ENCODE measurements around the gene LRRC51. TPM values are rescaled to one million over a fixed set of nuclear protein-coding genes. Genes with fewer than 3 reads are reported as not detected.

Gene LRRC51
- total RNA-seq, 1 donor from 2014 or later: 11.6 TPM

DNA sequence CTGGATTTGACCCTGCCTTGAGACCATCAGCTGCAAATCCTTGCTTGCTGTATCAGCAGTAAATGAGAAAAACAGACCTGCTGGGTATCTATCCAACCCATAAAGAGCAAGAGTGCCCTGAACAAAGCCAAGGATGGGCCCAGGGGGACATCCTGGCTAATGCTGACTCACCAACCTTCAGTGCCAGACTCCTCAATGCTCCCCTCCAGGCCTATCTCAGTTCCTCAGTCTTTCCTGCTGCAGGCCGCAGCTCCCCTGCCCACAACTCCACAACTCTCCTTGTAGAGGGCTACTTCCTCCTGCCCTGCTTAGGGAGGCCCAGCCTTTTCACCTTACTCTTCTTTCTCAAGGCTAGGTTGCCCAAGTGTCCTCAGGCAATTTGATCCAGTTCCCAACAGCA, 19.8 kb downstream of the LRRC51 start:
- peaks cover 9% of the 10 kb centered on the region for H3K36me3 Mint-ChIP-seq (ENCODE audit: low read depth)
- no peak overlapping the region for H3K27ac Mint-ChIP-seq (ENCODE audit: unreplicated experiment)
- H3K9me3 Mint-ChIP-seq: peaks cover 3% of the 10 kb centered on the region
- TF ChIP-seq CTCF (conservative IDR thresholded peaks at IDR 0.05): no peak
- H3K4me3 Mint-ChIP-seq: peak overlapping the region; percentile 89
- no peaks in the 10 kb centered on the region for H3K27me3 Mint-ChIP-seq (ENCODE audit: low read depth)
- peaks cover 37% of the 10 kb centered on the region for H3K4me1 Mint-ChIP-seq
- no peak for DNase-seq (ENCODE audit: low read depth, low spot score)

DNA sequence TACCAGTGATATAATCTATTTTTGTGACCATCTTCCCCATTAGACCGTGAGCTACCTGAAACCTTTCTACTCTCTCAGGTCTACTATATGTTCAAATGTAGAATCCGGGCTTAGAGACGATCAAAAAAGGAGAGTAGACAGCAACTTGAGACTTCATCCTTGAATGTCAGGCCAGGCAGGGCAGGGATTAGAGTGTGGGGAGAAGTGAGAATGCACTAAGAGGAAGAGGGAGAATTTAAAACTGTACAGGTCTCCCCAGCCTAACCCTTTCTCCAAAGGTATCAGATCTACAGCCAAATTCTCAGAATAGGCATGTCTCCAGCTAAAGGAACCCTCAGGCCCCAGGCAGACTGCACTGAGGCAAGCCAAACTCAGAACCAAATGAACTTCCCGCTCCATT, 21.5 kb downstream of the LRRC51 start:
- Mint-ChIP-seq H3K4me1 (peaks cover 37% of the 10 kb centered on the region), H3K27me3 (ENCODE audit: low read depth) (no peaks in the 10 kb centered on the region), H3K9me3 (peaks cover 3% of the 10 kb centered on the region), H3K27ac (ENCODE audit: unreplicated experiment) (peak overlapping the region; percentile 93), H3K4me3 (peak overlapping the region; percentile 89), H3K36me3 (ENCODE audit: low read depth) (peaks cover 9% of the 10 kb centered on the region)
- no peak for DNase-seq (ENCODE audit: low read depth, low spot score)
- TF ChIP-seq CTCF (conservative IDR thresholded peaks at IDR 0.05): no peak

DNA sequence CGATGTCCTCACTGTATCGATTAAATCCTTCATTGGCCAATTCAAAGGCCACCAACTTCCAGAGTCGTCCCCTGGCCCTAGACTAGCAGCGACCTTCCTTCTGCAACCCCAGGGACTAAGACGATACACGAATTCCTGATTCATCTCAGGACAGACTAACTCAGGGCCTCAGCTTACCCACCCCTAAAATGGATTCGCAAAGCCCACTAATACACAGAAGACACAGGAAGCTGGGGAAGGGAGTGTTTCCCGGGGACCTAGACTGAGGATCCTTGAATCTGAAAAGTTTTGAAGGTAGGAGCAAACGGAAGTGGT, 21.9 kb downstream of the LRRC51 start:
- peak overlapping the region; percentile 89 for H3K4me3 Mint-ChIP-seq
- TF ChIP-seq CTCF (conservative IDR thresholded peaks at IDR 0.05): no peak
- H3K9me3 Mint-ChIP-seq: peaks cover 3% of the 10 kb centered on the region
- DNase-seq (ENCODE audit: low read depth, low spot score): no peak
- no peaks in the 10 kb centered on the region for H3K27me3 Mint-ChIP-seq (ENCODE audit: low read depth)
- peaks cover 9% of the 10 kb centered on the region for H3K36me3 Mint-ChIP-seq (ENCODE audit: low read depth)
- peak overlapping the region; percentile 93 for H3K27ac Mint-ChIP-seq (ENCODE audit: unreplicated experiment)
- peaks cover 37% of the 10 kb centered on the region for H3K4me1 Mint-ChIP-seq

- peak within 1 kb of the TSS; percentile 93 for H3K27ac Mint-ChIP-seq (ENCODE audit: unreplicated experiment)
Measured at GRCh38 chr11:72102946-72103753, 22.5 kb downstream of the LRRC51 start, which contains the start of gene LAMTOR1. TSS of gene LAMTOR1 (minus strand) at chr11:72103297. CDS start at chr11:72103224, 73 bp downstream.

GRCh38 chr11:72103754-72104167, 23.1 kb downstream of the LRRC51 start:
- peaks cover 37% of the 10 kb centered on the region for H3K4me1 Mint-ChIP-seq
- peak; percentile 46 for TF ChIP-seq CTCF (conservative IDR thresholded peaks at IDR 0.05)

More at GRCh38 chr11:72102946-72103753, 22.5 kb downstream of the LRRC51 start, which contains the start of gene LAMTOR1:
- peaks cover 3% of the 10 kb centered on the region for H3K9me3 Mint-ChIP-seq
- peak; percentile 94 for DNase-seq (ENCODE audit: low read depth, low spot score)
- peaks cover 6% of the 10 kb centered on the region for H3K36me3 Mint-ChIP-seq (ENCODE audit: low read depth)
- H3K4me3 Mint-ChIP-seq: peak within 1 kb of the TSS; percentile 89
- H3K27me3 Mint-ChIP-seq (ENCODE audit: low read depth): no peaks in the 10 kb centered on the region
- peaks cover 37% of the 10 kb centered on the region for H3K4me1 Mint-ChIP-seq
- TF ChIP-seq CTCF (conservative IDR thresholded peaks at IDR 0.05): peak; percentile 66

More at GRCh38 chr11:72103754-72104167, 23.1 kb downstream of the LRRC51 start:
- Mint-ChIP-seq H3K4me3 (peak overlapping the region; percentile 89), H3K27me3 (ENCODE audit: low read depth) (no peaks in the 10 kb centered on the region), H3K36me3 (ENCODE audit: low read depth) (peaks cover 6% of the 10 kb centered on the region), H3K9me3 (peaks cover 3% of the 10 kb centered on the region), H3K27ac (ENCODE audit: unreplicated experiment) (peak overlapping the region; percentile 81)
- DNase-seq (ENCODE audit: low read depth, low spot score): no peak

Measured in neural crest cell (in vitro differentiated cells).